K562 (cell line): ENCODE measurements around the gene VENTX.

ENCODE experiments used
- EP300 ChIP-seq: IDR thresholded peaks from 2 replicates; pipeline ENCODE4 v1.6.1; 2012; ENCODE audit warnings: low read length, improper control_type of control experiment
- FOXA1 ChIP-seq: fragments of 450-650 bp; IDR thresholded peaks from 2 replicates; pipeline ENCODE4 v1.6.1; 2016; ENCODE audit warnings: mild to moderate bottlenecking, borderline replicate concordance

DNA sequence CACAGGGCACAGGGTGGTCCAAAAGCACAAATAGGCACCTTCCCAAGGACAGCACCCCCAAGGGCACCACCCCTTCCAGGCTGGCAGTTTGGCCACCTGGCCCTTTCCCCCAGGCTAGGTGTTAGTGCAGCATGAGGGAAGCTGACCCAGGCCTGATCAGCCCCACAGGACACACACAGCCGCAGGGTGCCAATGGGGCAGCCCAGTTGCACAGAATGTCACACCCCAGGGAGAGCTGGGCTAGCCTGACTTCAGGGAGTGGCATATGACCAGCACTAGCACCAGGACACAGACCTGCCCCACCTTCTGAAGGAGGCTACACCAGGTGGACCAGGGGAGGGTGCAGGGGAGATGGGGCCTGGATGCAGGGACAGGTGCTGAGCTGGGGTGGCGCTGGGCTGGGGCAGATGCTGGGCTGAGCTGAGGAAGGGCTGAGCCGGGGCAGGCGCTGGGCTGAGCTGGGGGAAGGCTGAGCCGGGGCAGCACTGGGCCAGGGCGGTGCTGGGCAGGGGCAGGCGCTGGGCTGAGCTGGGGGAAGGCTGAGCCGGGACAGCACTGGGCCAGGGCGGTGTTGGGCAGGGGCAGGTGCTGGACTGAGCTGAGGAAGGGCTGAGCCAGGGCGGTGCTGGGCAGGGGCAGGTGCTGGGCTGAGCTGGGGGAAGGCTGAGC, 42.9 kb downstream of the VENTX start:
- TF ChIP-seq EP300 (no peak), FOXA1 (no peak)
